GM18867 (cell line): ENCODE data around the gene SV2C.
"Not testable (repeated sequence)": the region's sequence is repeated elsewhere in the genome, so short reads cannot be mapped to it uniquely, and the experiment has no call there.

Source experiments
- ATAC-seq: cut with Tn5 transposase; IDR thresholded peaks from one replicate; pipeline ENCODE4 v1.9.1; 2021; ENCODE audit warnings: mild to moderate bottlenecking, moderate library complexity; ENCODE audit not compliant: unreplicated experiment

The SV2C gene

GRCh38 chr5:76082772-76083554 is at the start of gene SV2C:
SV2C (plus strand) TSS chr5:76083383; CDS start chr5:76131751, 48,368 bp downstream.
- ATAC-seq, result no peak

GRCh38 chr5:76037736-76038151 is 45.4 kb upstream of the SV2C start:
- ATAC-seq, result not testable (repeated sequence)

- no peak for ATAC-seq
Measured at GRCh38 chr5:76038212-76038611, 45.0 kb upstream of the SV2C start.

GRCh38 chr5:76040806-76041205 is 42.4 kb upstream of the SV2C start:
- no peak for ATAC-seq

GRCh38 chr5:76041863-76042262 is 41.3 kb upstream of the SV2C start:
- no peak for ATAC-seq

- no peak for ATAC-seq
Measured at GRCh38 chr5:76046741-76047140, 36.4 kb upstream of the SV2C start.

GRCh38 chr5:76050134-76050533 is 33.0 kb upstream of the SV2C start:
- ATAC-seq, result no peak

- ATAC-seq, result no peak
Measured at GRCh38 chr5:76062502-76063041, 20.6 kb upstream of the SV2C start.

- no peak for ATAC-seq
Measured at GRCh38 chr5:76065258-76065657, 17.9 kb upstream of the SV2C start.

GRCh38 chr5:76069061-76069735 is 14.0 kb upstream of the SV2C start:
- ATAC-seq, result no peak

GRCh38 chr5:76074487-76075065 is 8.6 kb upstream of the SV2C start:
- no peak for ATAC-seq

- ATAC-seq, result no peak
Measured at GRCh38 chr5:76081811-76082771, 1.1 kb upstream of the SV2C start.

- no peak for ATAC-seq
Measured at GRCh38 chr5:76083555-76084495, 642 bp downstream of the SV2C start.

GRCh38 chr5:76084496-76085242 is 1.5 kb downstream of the SV2C start:
- ATAC-seq, result no peak

GRCh38 chr5:76085243-76085579 is 2.0 kb downstream of the SV2C start:
- ATAC-seq, result no peak

GRCh38 chr5:76086095-76086494 is 2.9 kb downstream of the SV2C start:
- no peak for ATAC-seq

GRCh38 chr5:76089156-76089555 is 6.0 kb downstream of the SV2C start:
- ATAC-seq, result not testable (repeated sequence)

GRCh38 chr5:76091351-76091750 is 8.2 kb downstream of the SV2C start:
- ATAC-seq, result no peak

GRCh38 chr5:76099286-76099702 is 16.1 kb downstream of the SV2C start:
- ATAC-seq, result peak; percentile 67
